CD4-positive, alpha-beta T cell (primary cell): ENCODE data around the gene RASA3. TPM values are rescaled to one million over a fixed set of nuclear protein-coding genes. Genes with fewer than 3 reads are reported as not detected.
"Not testable (repeated sequence)": the region's sequence is repeated elsewhere in the genome, so short reads cannot be mapped to it uniquely, and the experiment has no call there.

Source experiments
- ATAC-seq: fragments of 200-7000 bp; cut with Tn5 transposase; one replicate; pipeline ENCODE4 v1.10.0; 2022; ENCODE audit warnings: mild to moderate bottlenecking; ENCODE audit not compliant: poor library complexity
- CTCF ChIA-PET: fragments of 350-600 bp; sonication (Branson Sonifier 250); formaldehyde crosslinking; loops from one replicate; lab custom pipeline; 2021; ENCODE audit warnings: antibody characterized with exemption, inconsistent platforms; lab: Charles Lee
- POLR2A ChIA-PET: fragments of 350-600 bp; sonication (Branson Sonifier 250); formaldehyde crosslinking; loops from one replicate; lab custom pipeline; 2021; ENCODE audit warnings: antibody characterized with exemption, inconsistent platforms; lab: Charles Lee
- DNase-seq, 14 experiments: peaks; one replicate each; pipeline ENCODE4 v3.0.0-alpha.2; 2013 to 2020; ENCODE audit warnings: mixed read lengths in 2 of 14
- H3K27ac ChIP-seq, 2 donors: one replicate each; pipeline versions ENCODE4 v1.5.1 to v1.7.0; 2013; ENCODE audit warnings: low read length in 2 of 2, low read depth in 1 of 2, mild to moderate bottlenecking in 1 of 2
- H3K27me3 ChIP-seq, 2 experiments: 1 replicate in 1 of 2; 2 replicates in 1 of 2; pipeline versions ENCODE4 v1.6.1 to v1.7.0; 2013; ENCODE audit warnings: low read length in 2 of 2, control low read depth in 1 of 2, mild to moderate bottlenecking in 1 of 2, moderate library complexity in 1 of 2; ENCODE audit not compliant: insufficient read depth in 2 of 2, control insufficient read depth in 1 of 2
- H3K36me3 ChIP-seq: one replicate; pipeline ENCODE4 v1.6.1; 2013; ENCODE audit warnings: low read length, control low read depth; ENCODE audit not compliant: insufficient read depth
- H3K4me1 ChIP-seq: one replicate; pipeline ENCODE4 v1.6.1; 2013; ENCODE audit warnings: low read length, control low read depth; ENCODE audit not compliant: insufficient read depth
- H3K4me3 ChIP-seq: one replicate; pipeline ENCODE4 v1.5.1; 2013; ENCODE audit warnings: mild to moderate bottlenecking, low read length, moderate library complexity
- H3K9me3 ChIP-seq, 2 experiments: 1 replicate in 1 of 2; 2 replicates in 1 of 2; pipeline versions ENCODE4 v1.6.1 to v1.7.0; 2013; ENCODE audit warnings: low read length in 2 of 2, mild to moderate bottlenecking in 2 of 2, control low read depth in 1 of 2, moderate library complexity in 1 of 2; ENCODE audit not compliant: control insufficient read depth in 1 of 2, insufficient read depth in 1 of 2
- H3K27ac Mint-ChIP-seq: one replicate; pipeline ENCODE4 v1.8.0; 2020; ENCODE audit warnings: mixed read lengths
- H3K27me3 Mint-ChIP-seq: one replicate; pipeline ENCODE4 v1.8.0; 2021; ENCODE audit warnings: mixed read lengths
- H3K36me3 Mint-ChIP-seq: one replicate; pipeline ENCODE4 v1.8.0; 2021; ENCODE audit warnings: low read depth, mixed read lengths
- H3K4me1 Mint-ChIP-seq: one replicate; pipeline ENCODE4 v1.8.0; 2021; ENCODE audit warnings: low read depth, mixed read lengths
- H3K4me3 Mint-ChIP-seq: one replicate; pipeline ENCODE4 v1.8.0; 2020; ENCODE audit warnings: mild to moderate bottlenecking, mixed read lengths
- H3K9me3 Mint-ChIP-seq: one replicate; pipeline ENCODE4 v1.8.0; 2020; ENCODE audit warnings: mixed read lengths
- intact Hi-C, 2 experiments: fragments of 100-400 bp; cut with DNase I in 1 of 2; cut with micrococcal nuclease in 1 of 2; formaldehyde crosslinking; loops; one replicate each; pipeline versions ENCODE4 v1.15.1 to v1.9.0; 2023 to 2025; cut with DNase I, micrococcal nuclease
- total RNA-seq, 174 experiments: library from RNA in 2 of 174; stranded (reverse) in 2 of 174; gene quantifications; one replicate each; pipeline ENCODE4 v1.2.3 and lab custom pipeline; 2021 to 2026
- TF ChIP-seq, protein P1 (sequence below): fragments of 200-600 bp; IDR thresholded peaks from one replicate; pipeline ENCODE4 v1.8.0; 2022; ENCODE audit warnings: antibody characterized with exemption, mild to moderate bottlenecking

RASA3 gene
- total RNA-seq, 2 experiments from 2014 or later: 181 to 184 TPM

DNA sequence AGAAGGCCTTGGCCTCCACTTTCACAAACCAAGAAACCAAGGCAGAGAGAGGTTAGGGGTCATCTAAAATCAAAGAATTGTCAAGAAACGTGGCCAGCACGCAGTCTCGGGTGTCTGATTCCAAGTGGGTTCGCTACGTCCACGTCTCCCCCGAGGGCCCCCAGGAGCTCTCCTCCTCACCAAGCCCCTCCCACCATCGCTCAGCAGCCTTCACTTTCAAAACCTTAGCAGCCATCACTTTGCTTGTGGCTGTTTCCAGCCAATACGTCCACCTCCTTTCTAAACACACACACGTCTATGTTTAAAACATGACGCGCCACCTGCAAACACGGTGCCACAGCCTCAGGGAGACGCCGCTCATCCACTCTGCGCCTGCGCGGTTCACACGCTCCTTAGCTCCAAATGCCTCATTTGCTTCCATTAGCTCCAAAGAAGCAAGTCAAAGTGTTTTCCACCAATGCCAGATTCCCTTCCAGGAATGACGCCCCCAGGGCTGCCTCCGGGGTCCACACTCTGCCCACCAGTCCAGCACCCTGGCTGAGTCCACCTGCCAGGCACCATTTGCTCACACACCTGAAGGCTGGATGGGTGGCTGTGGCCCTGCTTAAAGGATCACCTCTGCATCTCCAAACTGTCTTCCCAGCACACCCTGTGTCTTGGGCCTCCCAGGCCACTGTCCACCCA is 5.5 kb downstream of the RASA3 start:
- Mint-ChIP-seq H3K36me3 (peaks cover 76% of the 10 kb centered on the region), H3K9me3 (no peaks in the 10 kb centered on the region), H3K4me1 (peaks cover 74% of the 10 kb centered on the region), H3K27me3 (no peaks in the 10 kb centered on the region), H3K27ac (peak overlapping the region; percentile 99), H3K4me3 (peak overlapping the region; percentile 83)
- peaks cover 89% of the 10 kb centered on the region for H3K4me1 ChIP-seq
- peaks cover 55% of the 10 kb centered on the region for H3K36me3 ChIP-seq
- CTCF ChIA-PET: interaction anchor here (1.4 kb wide), 1 partner anchor 17 kb away, joined by 3 read pairs; no protein-coding TSS in a partner anchor
- POLR2A ChIA-PET: interaction anchor here (1.4 to 7.5 kb wide), 6 partner anchors 14 to 100 kb away, joined by 3 to 138 read pairs (median 16); no protein-coding TSS in a partner anchor
- peak overlapping the region; percentile 80 to 85 for H3K27ac ChIP-seq
- ATAC-seq (no peak), DNase-seq (no peak)
- TF ChIP-seq, protein P1, sequence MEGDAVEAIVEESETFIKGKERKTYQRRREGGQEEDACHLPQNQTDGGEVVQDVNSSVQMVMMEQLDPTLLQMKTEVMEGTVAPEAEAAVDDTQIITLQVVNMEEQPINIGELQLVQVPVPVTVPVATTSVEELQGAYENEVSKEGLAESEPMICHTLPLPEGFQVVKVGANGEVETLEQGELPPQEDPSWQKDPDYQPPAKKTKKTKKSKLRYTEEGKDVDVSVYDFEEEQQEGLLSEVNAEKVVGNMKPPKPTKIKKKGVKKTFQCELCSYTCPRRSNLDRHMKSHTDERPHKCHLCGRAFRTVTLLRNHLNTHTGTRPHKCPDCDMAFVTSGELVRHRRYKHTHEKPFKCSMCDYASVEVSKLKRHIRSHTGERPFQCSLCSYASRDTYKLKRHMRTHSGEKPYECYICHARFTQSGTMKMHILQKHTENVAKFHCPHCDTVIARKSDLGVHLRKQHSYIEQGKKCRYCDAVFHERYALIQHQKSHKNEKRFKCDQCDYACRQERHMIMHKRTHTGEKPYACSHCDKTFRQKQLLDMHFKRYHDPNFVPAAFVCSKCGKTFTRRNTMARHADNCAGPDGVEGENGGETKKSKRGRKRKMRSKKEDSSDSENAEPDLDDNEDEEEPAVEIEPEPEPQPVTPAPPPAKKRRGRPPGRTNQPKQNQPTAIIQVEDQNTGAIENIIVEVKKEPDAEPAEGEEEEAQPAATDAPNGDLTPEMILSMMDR: no peak
- H3K4me3 ChIP-seq: peak overlapping the region; percentile 100
- peaks cover 0 to 4% of the 10 kb centered on the region in 2 experiments for H3K9me3 ChIP-seq
- no peaks in the 10 kb centered on the region for H3K27me3 ChIP-seq
- intact Hi-C loops: loop anchor here (5.0 kb wide), 3 partner anchors 35 to 310 kb away; no protein-coding TSS in a partner anchor

DNA sequence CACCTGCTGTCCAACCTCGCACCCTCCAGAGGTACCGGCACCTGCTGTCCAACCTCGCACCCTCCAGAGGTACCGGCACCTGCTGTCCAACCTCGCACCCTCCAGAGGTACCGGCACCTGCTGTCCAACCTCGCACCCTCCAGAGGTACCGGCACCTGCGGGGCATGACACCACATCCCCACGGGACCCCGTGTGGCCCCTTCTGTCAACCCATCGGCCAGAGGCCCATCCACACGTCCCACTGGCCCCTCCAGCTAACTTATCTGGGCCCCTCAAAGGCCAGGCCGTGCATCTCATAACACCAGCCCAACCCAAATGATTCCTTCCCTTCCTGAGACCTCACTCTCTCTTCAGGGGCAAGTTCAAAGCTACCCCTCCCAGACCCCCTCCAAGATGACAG is 6.3 kb downstream of the RASA3 start:
- ATAC-seq, CTCF ChIA-PET, H3K9me3 ChIP-seq, H3K4me3 ChIP-seq, DNase-seq, H3K27me3 Mint-ChIP-seq, H3K9me3 Mint-ChIP-seq, H3K27me3 ChIP-seq: not testable (repeated sequence)
- peaks cover 97% of the 10 kb centered on the region for H3K4me1 ChIP-seq
- peak overlapping the region; percentile 83 for H3K4me3 Mint-ChIP-seq
- intact Hi-C loops: loop anchor here (5.0 kb wide), 3 partner anchors 36 to 309 kb away; no protein-coding TSS in a partner anchor
- H3K4me1 Mint-ChIP-seq: peaks cover 76% of the 10 kb centered on the region
- H3K36me3 ChIP-seq: peaks cover 63% of the 10 kb centered on the region
- H3K36me3 Mint-ChIP-seq: peaks cover 75% of the 10 kb centered on the region
- POLR2A ChIA-PET: interaction anchor here (1.4 to 7.5 kb wide), 6 partner anchors 14 to 100 kb away, joined by 3 to 138 read pairs (median 16); no protein-coding TSS in a partner anchor
- H3K27ac ChIP-seq: peak overlapping the region in 1 of 2 donors; percentile 26
- peak overlapping the region; percentile 99 for H3K27ac Mint-ChIP-seq

DNA sequence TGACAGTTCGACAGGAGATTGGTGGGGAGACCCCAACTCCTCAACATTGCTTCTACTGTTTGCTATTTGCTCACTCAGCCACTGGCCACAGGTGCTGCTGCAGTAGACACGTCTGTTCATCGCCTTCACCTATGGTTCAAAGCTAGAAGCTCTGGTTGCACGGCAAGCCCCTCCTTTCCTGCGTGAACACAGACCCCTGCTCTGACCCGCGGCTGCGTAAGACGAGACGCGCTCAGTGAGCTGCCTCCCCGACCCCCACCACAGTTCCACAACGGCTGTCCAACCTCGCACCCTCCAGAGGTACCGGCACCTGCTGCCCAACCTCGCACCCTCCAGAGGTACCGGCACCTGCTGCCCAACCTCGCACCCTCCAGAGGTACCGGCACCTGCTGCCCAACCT is 6.8 kb downstream of the RASA3 start:
- ATAC-seq: no peak
- Mint-ChIP-seq H3K9me3 (no peaks in the 10 kb centered on the region), H3K36me3 (peaks cover 74% of the 10 kb centered on the region), H3K27me3 (no peaks in the 10 kb centered on the region), H3K4me3 (peak overlapping the region; percentile 83), H3K4me1 (peaks cover 77% of the 10 kb centered on the region), H3K27ac (peak overlapping the region; percentile 83)
- peaks cover 0 to 4% of the 10 kb centered on the region in 2 experiments for H3K9me3 ChIP-seq
- TF ChIP-seq, protein P1: no peak
- no peaks in the 10 kb centered on the region for H3K27me3 ChIP-seq
- ChIA-PET POLR2A (interaction anchor here (0.7 to 7.5 kb wide), 8 partner anchors 11 to 101 kb away, joined by 3 to 138 read pairs (median 14); no protein-coding TSS in a partner anchor), CTCF (no interaction called here)
- H3K4me1 ChIP-seq: peaks cover 99% of the 10 kb centered on the region
- no peak overlapping the region for H3K4me3 ChIP-seq
- no peak overlapping the region for H3K27ac ChIP-seq
- intact Hi-C loops: loop anchor here (2.0 to 5.0 kb wide), 4 partner anchors 15 to 308 kb away; no protein-coding TSS in a partner anchor
- peaks cover 63% of the 10 kb centered on the region for H3K36me3 ChIP-seq
- no peak for DNase-seq
